HEK293T (cell line): ENCODE results near the gene SH3GL3.

Experiments used
- BHLHE40 ChIP-seq: fragments of 450-650 bp; IDR thresholded peaks from 2 replicates; pipeline ENCODE4 v1.6.1; 2016; ENCODE audit warnings: mild to moderate bottlenecking, moderate library complexity, borderline replicate concordance
- ELF4 ChIP-seq: fragments of 450-650 bp; IDR thresholded peaks from 2 replicates; pipeline ENCODE4 v1.6.1; 2017; ENCODE audit warnings: antibody characterized with exemption
- FOXA1 ChIP-seq: fragments of 450-650 bp; IDR thresholded peaks from 2 replicates; pipeline ENCODE4 v1.6.1; 2016; ENCODE audit warnings: mild to moderate bottlenecking
- FOXK2 ChIP-seq: fragments of 450-650 bp; IDR thresholded peaks from 2 replicates; pipeline ENCODE4 v1.6.1; 2016; ENCODE audit warnings: mild to moderate bottlenecking
- FOXM1 ChIP-seq: fragments of 450-650 bp; IDR thresholded peaks from 2 replicates; pipeline ENCODE4 v1.6.1; 2017; ENCODE audit warnings: mild to moderate bottlenecking, borderline replicate concordance
- HDGF ChIP-seq: fragments of 450-650 bp; IDR thresholded peaks from 2 replicates; pipeline ENCODE4 v1.6.1; 2017; ENCODE audit warnings: antibody characterized with exemption, borderline replicate concordance
- L3MBTL2 ChIP-seq: fragments of 450-650 bp; conservative IDR thresholded peaks from 2 replicates; pipeline ENCODE4 v1.6.1; 2016; ENCODE audit warnings: mild to moderate bottlenecking
- LEF1 ChIP-seq: fragments of 450-650 bp; IDR thresholded peaks from 2 replicates; pipeline ENCODE4 v1.6.1; 2017; ENCODE audit warnings: mild to moderate bottlenecking, borderline replicate concordance
- NFRKB ChIP-seq: fragments of 450-650 bp; IDR thresholded peaks from 2 replicates; pipeline ENCODE4 v1.6.1; 2016; ENCODE audit warnings: mild to moderate bottlenecking, moderate library complexity
- PKNOX1 ChIP-seq: fragments of 450-650 bp; IDR thresholded peaks from 2 replicates; pipeline ENCODE4 v1.6.1; 2016
- SP1 ChIP-seq: fragments of 450-650 bp; IDR thresholded peaks from 2 replicates; pipeline ENCODE4 v1.6.1; 2017
- SUZ12 ChIP-seq: fragments of 450-650 bp; IDR thresholded peaks from 2 replicates; pipeline ENCODE4 v1.6.1; 2016; ENCODE audit warnings: mild to moderate bottlenecking
- TARDBP ChIP-seq: fragments of 450-650 bp; IDR thresholded peaks from 2 replicates; pipeline ENCODE4 v1.6.1; 2016
- ZNF384 ChIP-seq: fragments of 450-650 bp; IDR thresholded peaks from 2 replicates; pipeline ENCODE4 v1.6.1; 2016

GRCh38 chr15:83595191-83595590, 148.1 kb downstream of the SH3GL3 start:
- TF ChIP-seq SP1 (no peak), BHLHE40 (no peak), PKNOX1 (no peak), TARDBP (no peak), HDGF (no peak), FOXK2 (no peak), SUZ12 (no peak), FOXM1 (no peak), ELF4 (no peak), L3MBTL2 (no peak), NFRKB (no peak), FOXA1 (no peak), ZNF384 (no peak), LEF1 (no peak)
